ENCODE measurements around the gene RUNDC1.

DNA sequence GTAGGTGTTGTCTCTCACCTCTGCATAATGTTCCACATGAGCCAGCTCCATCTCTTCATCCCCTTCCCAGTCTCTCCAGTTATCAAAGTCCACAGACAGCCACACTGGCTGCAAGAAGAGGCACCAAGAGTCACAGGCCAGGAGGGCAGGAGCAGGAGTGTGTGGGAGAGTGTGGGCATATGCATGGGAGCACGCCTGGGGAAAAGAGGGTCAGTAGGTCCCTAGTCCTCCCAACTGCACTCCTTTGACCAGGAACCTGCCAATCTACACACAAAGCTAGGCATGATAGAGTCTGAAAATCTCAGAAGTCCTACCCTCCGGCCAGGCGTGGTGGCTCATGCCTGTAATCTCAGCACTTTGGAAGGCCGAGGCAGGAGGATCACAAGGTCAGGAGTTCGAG lies 8.8 kb upstream of the RUNDC1 start:
- TF ChIP-seq, protein P1, sequence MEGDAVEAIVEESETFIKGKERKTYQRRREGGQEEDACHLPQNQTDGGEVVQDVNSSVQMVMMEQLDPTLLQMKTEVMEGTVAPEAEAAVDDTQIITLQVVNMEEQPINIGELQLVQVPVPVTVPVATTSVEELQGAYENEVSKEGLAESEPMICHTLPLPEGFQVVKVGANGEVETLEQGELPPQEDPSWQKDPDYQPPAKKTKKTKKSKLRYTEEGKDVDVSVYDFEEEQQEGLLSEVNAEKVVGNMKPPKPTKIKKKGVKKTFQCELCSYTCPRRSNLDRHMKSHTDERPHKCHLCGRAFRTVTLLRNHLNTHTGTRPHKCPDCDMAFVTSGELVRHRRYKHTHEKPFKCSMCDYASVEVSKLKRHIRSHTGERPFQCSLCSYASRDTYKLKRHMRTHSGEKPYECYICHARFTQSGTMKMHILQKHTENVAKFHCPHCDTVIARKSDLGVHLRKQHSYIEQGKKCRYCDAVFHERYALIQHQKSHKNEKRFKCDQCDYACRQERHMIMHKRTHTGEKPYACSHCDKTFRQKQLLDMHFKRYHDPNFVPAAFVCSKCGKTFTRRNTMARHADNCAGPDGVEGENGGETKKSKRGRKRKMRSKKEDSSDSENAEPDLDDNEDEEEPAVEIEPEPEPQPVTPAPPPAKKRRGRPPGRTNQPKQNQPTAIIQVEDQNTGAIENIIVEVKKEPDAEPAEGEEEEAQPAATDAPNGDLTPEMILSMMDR (IDR thresholded peaks at IDR 0.05; ENCODE audit: low read depth, low read length): no peak
- TF ChIP-seq EZH2phosphoT487 (IDR thresholded peaks at IDR 0.05; ENCODE audit: low read depth): no peak

All from OCI-LY3 (cell line).